IMR-90 (cell line): ENCODE measurements around the gene SKAP1. TPM values are rescaled to one million over a fixed set of nuclear protein-coding genes. Genes with fewer than 3 reads are reported as not detected.

Source experiments
- ATAC-seq: fragments of 200-7000 bp; cut with Tn5 transposase; 2 replicates; pipeline ENCODE4 v1.9.1; 2020; ENCODE audit warnings: low read depth, mild to moderate bottlenecking, moderate library complexity
- BruUV-seq: library from RNA; stranded (reverse); fragments of 400-500 nt; replicated peaks from 2 replicates; lab custom pipeline; 2021; lab: Mats Ljungman, UMichigan
- CTCF ChIA-PET: fragments of 300-600 bp; formaldehyde crosslinking; extraction: SDS; loops from one replicate; lab custom pipeline; 2021; ENCODE audit warnings: antibody characterized with exemption; lab: Yijun Ruan, JAX
- POLR2A ChIA-PET: fragments of 300-600 bp; sonication (Branson Sonifier 250); formaldehyde crosslinking; loops from one replicate; lab custom pipeline; 2022; ENCODE audit warnings: antibody characterized with exemption; ENCODE audit not compliant: unreplicated experiment; lab: Charles Lee
- DNase-seq: peaks from one replicate; pipeline ENCODE4 v3.0.0; 2013
- H2AFZ ChIP-seq: replicated peaks from 2 replicates; pipeline ENCODE3; 2013; ENCODE audit warnings: low read length, mild to moderate bottlenecking; ENCODE audit not compliant: poor library complexity
- H2AK5ac ChIP-seq: 2 replicates; pipeline ENCODE4 v1.6.1; 2013; ENCODE audit warnings: low read depth, low read length, inconsistent platforms
- H2AK9ac ChIP-seq: replicated peaks from 2 replicates; pipeline ENCODE3; 2013; ENCODE audit warnings: mild to moderate bottlenecking, low read depth, low read length, moderate library complexity; ENCODE audit not compliant: poor library complexity
- H2BK120ac ChIP-seq: 2 replicates; pipeline ENCODE4 v1.6.1; 2013; ENCODE audit warnings: low read depth, low read length, inconsistent platforms
- H2BK15ac ChIP-seq: 3 replicates; pipeline ENCODE4 v1.6.1; 2013; ENCODE audit warnings: low read depth, low read length, inconsistent platforms
- H2BK20ac ChIP-seq: 2 replicates; pipeline ENCODE4 v1.6.1; 2013; ENCODE audit warnings: low read depth, mild to moderate bottlenecking, inconsistent platforms, low read length, moderate library complexity
- H2BK5ac ChIP-seq: 2 replicates; pipeline ENCODE4 v1.6.1; 2013; ENCODE audit warnings: mild to moderate bottlenecking, low read depth, low read length, inconsistent platforms; ENCODE audit not compliant: poor library complexity, severe bottlenecking
- H3K14ac ChIP-seq: replicated peaks from 2 replicates; pipeline ENCODE4 v1.6.1; 2013; ENCODE audit warnings: low read depth, low read length, inconsistent platforms
- H3K18ac ChIP-seq: 2 replicates; pipeline ENCODE4 v1.6.1; 2013; ENCODE audit warnings: low read depth, low read length, control low read depth
- H3K23ac ChIP-seq: 2 replicates; pipeline ENCODE4 v1.6.1; 2013; ENCODE audit warnings: low read depth, low read length, inconsistent platforms
- H3K27ac ChIP-seq: 2 replicates; pipeline ENCODE4 v1.5.1; 2013; ENCODE audit warnings: mild to moderate bottlenecking, control low read depth, low read length; ENCODE audit not compliant: insufficient read depth
- H3K27me3 ChIP-seq: 2 replicates; pipeline ENCODE4 v1.6.1; 2013; ENCODE audit warnings: low read length; ENCODE audit not compliant: control insufficient read depth, insufficient read depth
- H3K36me3 ChIP-seq: 2 replicates; pipeline ENCODE4 v1.6.1; 2013; ENCODE audit warnings: low read length, mixed read lengths; ENCODE audit not compliant: control insufficient read depth, insufficient read depth
- H3K4ac ChIP-seq: 2 replicates; pipeline ENCODE4 v1.6.1; 2013; ENCODE audit warnings: low read depth, low read length, inconsistent platforms
- H3K4me1 ChIP-seq: 2 replicates; pipeline ENCODE4 v1.6.1; 2013; ENCODE audit warnings: low read length, mixed read lengths; ENCODE audit not compliant: control insufficient read depth, insufficient read depth
- H3K4me2 ChIP-seq: 2 replicates; pipeline ENCODE4 v1.6.1; 2013; ENCODE audit warnings: low read depth, mild to moderate bottlenecking, control low read depth, low read length, moderate library complexity
- H3K4me3 ChIP-seq: 2 replicates; pipeline ENCODE4 v1.5.1; 2013; ENCODE audit warnings: low read depth, mild to moderate bottlenecking, control low read depth, low read length, moderate library complexity; ENCODE audit not compliant: insufficient read depth
- H3K56ac ChIP-seq: 2 replicates; pipeline ENCODE4 v1.6.1; 2013; ENCODE audit warnings: low read length, inconsistent platforms; ENCODE audit not compliant: insufficient read depth; ENCODE audit errors: extremely low read depth
- H3K79me1 ChIP-seq, 2 experiments: 2 replicates each; pipeline ENCODE4 v1.6.1; 2013; ENCODE audit warnings: low read length in 2 of 2, inconsistent platforms in 1 of 2, low read depth in 1 of 2
- H3K9ac ChIP-seq: 2 replicates; pipeline ENCODE4 v1.6.1; 2013; ENCODE audit warnings: low read depth, low read length, control low read depth
- H3K9me1 ChIP-seq: 2 replicates; pipeline ENCODE4 v1.6.1; 2013; ENCODE audit warnings: low read length, inconsistent platforms; ENCODE audit not compliant: insufficient read depth
- H3K9me3 ChIP-seq: 2 replicates; pipeline ENCODE4 v1.6.1; 2013; ENCODE audit warnings: low read length; ENCODE audit not compliant: control insufficient read depth, insufficient read depth
- H4K20me1 ChIP-seq: 2 replicates; pipeline ENCODE4 v1.6.1; 2013; ENCODE audit warnings: low read length, inconsistent platforms; ENCODE audit not compliant: insufficient read depth
- H4K5ac ChIP-seq: 2 replicates; pipeline ENCODE4 v1.6.1; 2013; ENCODE audit warnings: mild to moderate bottlenecking, low read depth, low read length, control low read depth
- H4K8ac ChIP-seq, 2 experiments: 2 replicates each; pipeline ENCODE4 v1.6.1; 2013; ENCODE audit warnings: low read depth in 2 of 2, low read length in 2 of 2, control low read depth in 1 of 2, inconsistent platforms in 1 of 2
- H4K91ac ChIP-seq: 2 replicates; pipeline ENCODE4 v1.6.1; 2013; ENCODE audit warnings: low read depth, low read length, inconsistent platforms; ENCODE audit not compliant: insufficient read depth
- MAFK ChIP-seq: IDR thresholded peaks from 2 replicates; pipeline ENCODE4 v1.6.1; 2012; ENCODE audit warnings: low read depth, low read length, improper control_type of control experiment
- RAD21 ChIP-seq: IDR thresholded peaks from 2 replicates; pipeline ENCODE4 v1.6.1; 2012; ENCODE audit warnings: low read length, improper control_type of control experiment
- WGBS, 2 experiments: methylation state at CpG; one replicate each; pipeline versions ENCODE4 v1.1.5 to v1.1.7; 2013; ENCODE audit warnings: missing lambda C conversion rate in 2 of 2; ENCODE audit not compliant: insufficient read length in 1 of 2; ENCODE audit errors: extremely low coverage in 2 of 2; 5-methylcytosine and 5-hydroxymethylcytosine counted together
- dilution Hi-C: fragments of 300-500 bp; cut with HindIII; formaldehyde crosslinking; loops from one replicate; pipeline ENCODE4 v1.14.3; 2018; ENCODE audit warnings: low sequenced_read_pairs; ENCODE audit not compliant: unreplicated experiment
- in situ Hi-C: fragments of 300-500 bp; cut with MboI; formaldehyde crosslinking; loops from 3 replicates; pipeline ENCODE4 v1.14.3; 2019; ENCODE audit warnings: low sequenced_read_pairs, inconsistent platforms, mixed read lengths
- intact Hi-C: fragments of 100-400 bp; cut with micrococcal nuclease; formaldehyde crosslinking; loops from 2 replicates; pipeline ENCODE4 v1.10.0; 2022
- microRNA-seq, 2 experiments: library from miRNA; stranded (forward) in 1 of 2; unstranded in 1 of 2; fragments of 10-50 nt in 1 of 2; fragments of <30 nt in 1 of 2; gene quantifications in 1 of 2; microRNA quantifications in 1 of 2; one replicate each; pipeline versions ENCODE3 to v1.1.0; 2013 to 2020; ENCODE audit not compliant: insufficient read depth in 1 of 2, insufficient read length in 1 of 2, unreplicated experiment in 1 of 2
- polyA plus RNA-seq, 3 experiments: library from polyadenylated mRNA; depleted of rRNA; stranded (reverse); fragments of >200 nt; gene quantifications; 2 replicates each; pipeline ENCODE4 v1.2.3, GENCODE V29; 2012; ENCODE audit warnings: low replicate concordance in 1 of 3
- small RNA-seq, 5 experiments: library from RNA; depleted of rRNA; stranded (forward); fragments of <200 nt; gene quantifications; one replicate each; pipeline ENCODE3, GENCODE V24; 2012
- total RNA-seq: library from RNA; depleted of rRNA; stranded (reverse); fragments of >200 nt; gene quantifications from 2 replicates; pipeline ENCODE4 v1.2.3, GENCODE V29; 2012; rRNA removed

Gene SKAP1
- total and polyA plus RNA-seq, 2 of the 4 experiments (the other 2 are of a cell fraction): not detected

- CTCF ChIA-PET: interaction anchor here (0.6 kb wide), 1 partner anchor 593 kb away, joined by 3 read pairs; no protein-coding TSS in a partner anchor
- no peak for ATAC-seq
- in situ Hi-C loops (no loop called here), intact Hi-C loops (no loop called here), dilution Hi-C loops (no loop called here)
- Histone ChIP-seq H2BK15ac (no peak overlapping the region), H4K8ac (no peak overlapping the region), H3K56ac (no peak overlapping the region), H4K5ac (no peak overlapping the region), H3K9me1 (no peaks in the 10 kb centered on the region; the same call in none of the 2 replicates), H4K91ac (no peak overlapping the region), H3K4me3 (no peak overlapping the region), H3K9ac (no peak overlapping the region), H3K27ac (no peak overlapping the region), H2BK20ac (no peak overlapping the region), H3K79me1 (peaks cover 2 to 61% of the 10 kb centered on the region in 2 experiments; a peak in 3 of 4 replicates), H2AK5ac (no peak overlapping the region), H3K4me2 (no peak overlapping the region), H4K20me1 (peaks cover 55% of the 10 kb centered on the region), H2AK9ac (no peak overlapping the region), H3K4ac (no peak overlapping the region), H3K9me3 (no peaks in the 10 kb centered on the region), H3K4me1 (peaks cover 4% of the 10 kb centered on the region; the same call in 1 of the 2 replicates), H2BK5ac (no peak overlapping the region), H3K36me3 (peaks cover 2% of the 10 kb centered on the region; the same call in 1 of the 2 replicates), H3K27me3 (no peaks in the 10 kb centered on the region), H2AFZ (no peak overlapping the region), H3K14ac (no peak overlapping the region), H3K18ac (no peak overlapping the region), H2BK120ac (no peak overlapping the region), H3K23ac (0 out of 2 replicates have a peak overlapping the region, but pooled peaks have one; percentile 38)
- no CpG with 5 or more reads among the region's 2 CpGs for WGBS, 2 experiments
- BruUV-seq: no TSS peak
- POLR2A ChIA-PET: no interaction called here
- no peak for DNase-seq
- TF ChIP-seq RAD21 (no peak), MAFK (peak; percentile 59)
Measured at GRCh38 chr17:48084932-48085331, 345.1 kb downstream of the SKAP1 start.

Small RNA genes within 50 kb of the gene (microRNA-seq; reads per million reads assigned to microRNA genes)
- gene MIR1203 (ENCODE audit: insufficient read depth in 1 of 2, insufficient read length in 1 of 2, unreplicated experiment in 1 of 2) (0 reads per million in 2 experiments), gene RF00012 (ENCODE audit: insufficient read depth, insufficient read length) (not detected), gene RF00019 (ENCODE audit: insufficient read depth, insufficient read length) (not detected), gene RNU6-1152P (ENCODE audit: insufficient read depth, insufficient read length) (not detected), gene RNU6-1201P (ENCODE audit: insufficient read depth, insufficient read length) (3.1 reads per million)

Small RNA genes within 50 kb of the gene (small RNA-seq; reads per million reads assigned to genes)
- gene MIR1203: 0 reads per million in 5 experiments
- 0 to 0.04 (median 0) reads per million in 5 experiments for gene RF00012
- gene RF00019: 0 reads per million in 5 experiments
- gene RNU6-1152P: 0 reads per million in 5 experiments
- gene RNU6-1201P: 0 to 63.9 (median 0.14) reads per million in 5 experiments

Other genes starting within 250 kb of the SKAP1 start
- not detected in 2 replicates for gene HOXB1, start 100.8 kb upstream of the SKAP1 start, total RNA-seq
- not detected in 2 replicates for gene HOXB1, start 100.8 kb upstream of the SKAP1 start, polyA plus RNA-seq (2012; rRNA removed)
- gene HOXB2, start 114.9 kb upstream of the SKAP1 start, total RNA-seq: 2.7 and 3.1 TPM in 2 replicates
- 29.9 and 33.8 TPM in 2 replicates for gene HOXB2, start 114.9 kb upstream of the SKAP1 start, polyA plus RNA-seq (2012; rRNA removed)
- gene HOXB4, start 148.1 kb upstream of the SKAP1 start, total RNA-seq: 1.9 and 2.0 TPM in 2 replicates
- 7.8 and 8.5 TPM in 2 replicates for gene HOXB4, start 148.1 kb upstream of the SKAP1 start, polyA plus RNA-seq (2012; rRNA removed)
- gene HOXB3, start 160.0 kb upstream of the SKAP1 start, total RNA-seq: 6.3 and 8.6 TPM in 2 replicates
- gene HOXB3, start 160.0 kb upstream of the SKAP1 start, polyA plus RNA-seq (2012; rRNA removed): 59.6 and 76.4 TPM in 2 replicates
- 0.54 and 0.56 TPM in 2 replicates for gene HOXB5, start 163.6 kb upstream of the SKAP1 start, total RNA-seq
- gene HOXB5, start 163.6 kb upstream of the SKAP1 start, polyA plus RNA-seq (2012; rRNA removed): 18.0 and 18.1 TPM in 2 replicates
- gene HOXB6, start 174.8 kb upstream of the SKAP1 start, total RNA-seq: 11.1 and 11.9 TPM in 2 replicates
- 42.2 and 48.1 TPM in 2 replicates for gene HOXB6, start 174.8 kb upstream of the SKAP1 start, polyA plus RNA-seq (2012; rRNA removed)
- 1.8 and 3.3 TPM in 2 replicates for gene HOXB7, start 180.8 kb upstream of the SKAP1 start, total RNA-seq
- gene HOXB7, start 180.8 kb upstream of the SKAP1 start, polyA plus RNA-seq (2012; rRNA removed): 6.7 and 7.5 TPM in 2 replicates
- gene HOXB8, start 185.1 kb upstream of the SKAP1 start, total RNA-seq: 0.54 and 0.56 TPM in 2 replicates
- 5.3 and 6.2 TPM in 2 replicates for gene HOXB8, start 185.1 kb upstream of the SKAP1 start, polyA plus RNA-seq (2012; rRNA removed)
- under 0.01 TPM in 1 of 2 replicates, not detected in the other for gene HOXB9, start 196.1 kb upstream of the SKAP1 start, total RNA-seq
- gene HOXB9, start 196.1 kb upstream of the SKAP1 start, polyA plus RNA-seq (2012; rRNA removed): 0.05 and 0.07 TPM in 2 replicates